HepG2 (cell line): ENCODE data around the gene NFIL3. TPM values are rescaled to one million over a fixed set of nuclear protein-coding genes. Genes with fewer than 3 reads are reported as not detected.

Experiments used
- ARNT2 ChIP-seq: sonication (generic); formaldehyde crosslinking; IDR thresholded peaks from 2 replicates; pipeline ENCODE4 v1.8.0; 2022; ENCODE audit warnings: mild to moderate bottlenecking, low read depth, missing genetic modification reagents, moderate library complexity
- ATF7 ChIP-seq, 2 experiments: fragments of 450-650 bp in 1 of 2; sonication (generic) in 1 of 2; formaldehyde crosslinking in 1 of 2; IDR thresholded peaks; 2 replicates each; pipeline versions ENCODE4 v1.4.0 to v1.6.1; 2016 to 2020; ENCODE audit warnings: antibody characterized with exemption in 1 of 2, mild to moderate bottlenecking in 1 of 2, missing genetic modification reagents in 1 of 2
- BRD4 ChIP-seq: sonication (generic); formaldehyde crosslinking; IDR thresholded peaks from 2 replicates; pipeline ENCODE4 v1.4.0; 2020; ENCODE audit warnings: missing genetic modification reagents
- CENPBD1 ChIP-seq: sonication (generic); formaldehyde crosslinking; IDR thresholded peaks from 2 replicates; pipeline ENCODE4 v1.8.0; 2022; ENCODE audit warnings: missing genetic modification reagents, low read depth, mild to moderate bottlenecking, borderline replicate concordance
- DNMT1 ChIP-seq: sonication (generic); formaldehyde crosslinking; IDR thresholded peaks from 2 replicates; pipeline ENCODE4 v1.5.1; 2020; ENCODE audit warnings: mild to moderate bottlenecking, missing genetic modification reagents
- GPBP1L1 ChIP-seq: sonication (generic); formaldehyde crosslinking; IDR thresholded peaks from 2 replicates; pipeline ENCODE4 v1.5.0; 2020; ENCODE audit warnings: mild to moderate bottlenecking, missing genetic modification reagents
- GTF3A ChIP-seq: sonication (generic); formaldehyde crosslinking; conservative IDR thresholded peaks from 2 replicates; pipeline ENCODE4 v1.4.0; 2020; ENCODE audit warnings: mild to moderate bottlenecking, missing genetic modification reagents
- HOXA5 ChIP-seq: sonication (generic); formaldehyde crosslinking; IDR thresholded peaks from 2 replicates; pipeline ENCODE4 v1.4.0; 2020; ENCODE audit warnings: missing genetic modification reagents
- MAFK ChIP-seq, 2 experiments: IDR thresholded peaks in 1 of 2; conservative IDR thresholded peaks in 1 of 2; 2 replicates each; pipeline ENCODE4 v1.6.1; 2011; ENCODE audit warnings: improper control_type of control experiment in 2 of 2, low read length in 2 of 2
- NONO ChIP-seq, 2 experiments: fragments of 450-650 bp in 1 of 2; sonication (generic) in 1 of 2; formaldehyde crosslinking in 1 of 2; IDR thresholded peaks in 1 of 2; conservative IDR thresholded peaks in 1 of 2; 2 replicates each; pipeline versions ENCODE4 v1.6.1 to v1.8.0; 2017 to 2022; ENCODE audit warnings: mild to moderate bottlenecking in 1 of 2, missing genetic modification reagents in 1 of 2, moderate library complexity in 1 of 2
- PAX8 ChIP-seq: sonication (generic); formaldehyde crosslinking; IDR thresholded peaks from 2 replicates; pipeline ENCODE4 v1.8.0; 2022; ENCODE audit warnings: mild to moderate bottlenecking, missing genetic modification reagents, borderline replicate concordance
- RARG ChIP-seq: sonication (generic); formaldehyde crosslinking; IDR thresholded peaks from 2 replicates; pipeline ENCODE4 v1.4.0; 2020; ENCODE audit warnings: low read depth, mild to moderate bottlenecking, missing genetic modification reagents
- SYNCRIP ChIP-seq: fragments of 200-400 bp; formaldehyde crosslinking; IDR thresholded peaks from 2 replicates; pipeline ENCODE4 v1.6.1; 2018; ENCODE audit warnings: mild to moderate bottlenecking, low read depth, low read length; ENCODE audit not compliant: insufficient read depth
- TBL1XR1 ChIP-seq: fragments of 150-350 bp; IDR thresholded peaks from 2 replicates; pipeline ENCODE4 v1.6.1; 2014; ENCODE audit warnings: borderline replicate concordance, low read length; ENCODE audit not compliant: partially characterized antibody
- TCF12 ChIP-seq, 2 experiments: fragments of 450-650 bp in 1 of 2; sonication (generic) in 1 of 2; formaldehyde crosslinking in 1 of 2; IDR thresholded peaks; 2 replicates each; pipeline versions ENCODE4 v1.6.1 to v1.8.0; 2017 to 2022; ENCODE audit warnings: antibody characterized with exemption in 1 of 2, mild to moderate bottlenecking in 1 of 2, missing genetic modification reagents in 1 of 2, moderate library complexity in 1 of 2
- ZFX ChIP-seq: sonication (generic); formaldehyde crosslinking; IDR thresholded peaks from 2 replicates; pipeline ENCODE4 v1.4.0; 2020; ENCODE audit warnings: mild to moderate bottlenecking, low read depth, missing genetic modification reagents, moderate library complexity
- ZNF33A ChIP-seq: sonication (generic); formaldehyde crosslinking; IDR thresholded peaks from 2 replicates; pipeline ENCODE4 v1.5.1; 2020; ENCODE audit warnings: missing genetic modification reagents, mild to moderate bottlenecking, moderate library complexity, borderline replicate concordance
- ZNF513 ChIP-seq: sonication (generic); formaldehyde crosslinking; conservative IDR thresholded peaks from 2 replicates; pipeline ENCODE4 v1.5.0; 2020; ENCODE audit warnings: missing genetic modification reagents
- ZNF558 ChIP-seq: sonication (generic); formaldehyde crosslinking; IDR thresholded peaks from 2 replicates; pipeline ENCODE4 v1.9.0; 2022; ENCODE audit warnings: mild to moderate bottlenecking, missing genetic modification reagents, borderline replicate concordance
- ZNF567 ChIP-seq: sonication (generic); formaldehyde crosslinking; IDR thresholded peaks from 2 replicates; pipeline ENCODE4 v1.8.1; 2023; ENCODE audit warnings: mild to moderate bottlenecking, missing genetic modification reagents, borderline replicate concordance
- ZNF614 ChIP-seq: IDR thresholded peaks from 2 replicates; pipeline ENCODE4 v1.6.1; 2018; ENCODE audit warnings: missing biosample characterization, missing genetic modification reagents, inconsistent platforms, borderline replicate concordance
- ZNF7 ChIP-seq: IDR thresholded peaks from 2 replicates; pipeline ENCODE4 v1.6.1; 2016; ENCODE audit warnings: missing biosample characterization, missing genetic modification reagents
- polyA plus RNA-seq, 8 experiments: library from polyadenylated mRNA; depleted of rRNA in 3 of 8; stranded (reverse) in 7 of 8; unstranded in 1 of 8; fragments of >200 nt; fragmentation: Illumina TruSeq in 4 of 8; extraction: Trizol in 4 of 8; gene quantifications; 2 replicates each; pipeline versions ENCODE4 v1.2.1 to v1.2.3, GENCODE V29; 2011 to 2016; ENCODE audit warnings: low read depth in 4 of 8, missing spikeins in 1 of 8, mixed read lengths in 1 of 8; ENCODE audit not compliant: insufficient read depth in 1 of 8
- total RNA-seq, 5 experiments: library from RNA; depleted of rRNA; stranded (reverse); fragments of >200 nt; fragmentation: Illumina TruSeq; extraction: Trizol; gene quantifications; 2 replicates each; pipeline ENCODE4 v1.2.3, GENCODE V29; 2016; ENCODE audit warnings: low read depth in 1 of 5
- TF ChIP-seq, protein P1 (sequence below): sonication (generic); formaldehyde crosslinking; IDR thresholded peaks from 2 replicates; pipeline ENCODE4 v1.5.0; 2020; ENCODE audit warnings: mild to moderate bottlenecking, missing genetic modification reagents, moderate library complexity

The NFIL3 gene
- total and polyA plus RNA-seq, 2 of the 13 experiments (the other 11 are each of a cell fraction or from before 2014, with no cell fraction given): 46.6 to 54.2 TPM

DNA sequence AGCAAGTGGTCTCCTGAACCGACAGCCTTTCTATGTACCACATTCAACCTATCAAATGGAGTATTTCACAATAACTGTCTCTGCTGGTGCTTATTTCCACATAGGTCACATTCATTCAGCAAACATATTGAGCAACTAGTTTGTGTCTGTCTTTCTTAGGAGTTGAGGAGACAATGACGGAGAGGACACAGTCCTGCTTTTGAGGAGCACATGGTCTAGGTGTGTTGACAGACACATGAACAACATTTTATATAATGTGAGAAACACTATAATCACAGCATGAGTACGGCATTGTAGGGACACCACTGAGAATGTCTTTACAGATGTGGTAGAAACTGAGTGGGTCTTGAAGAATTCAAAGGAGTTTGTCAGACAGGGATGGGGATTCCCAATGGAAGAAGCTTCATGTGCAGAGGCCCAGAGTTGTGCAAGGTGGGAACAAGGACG, 28.5 kb downstream of the NFIL3 start (continued):
- TF ChIP-seq MAFK (conservative IDR thresholded peaks at IDR 0.05 in 1 of 2, IDR thresholded peaks at IDR 0.05 in 1 of 2; ENCODE audit: low read length in 2 of 2) (no peak), ZNF614 (CRISPR knock-in tag) (peak; percentile 95), RARG (no peak), ZNF567 (CRISPR knock-in tag) (no peak), GPBP1L1 (CRISPR knock-in tag) (no peak), SYNCRIP (no peak), CENPBD1 (CRISPR knock-in tag) (no peak), ZNF7 (CRISPR knock-in tag) (no peak), BRD4 (CRISPR knock-in tag) (no peak), ZFX (CRISPR knock-in tag) (no peak), ZNF513 (CRISPR knock-in tag) (no peak), ATF7 (IDR thresholded peaks at IDR 0.05) (no peak), ATF7 (CRISPR knock-in tag; IDR thresholded peaks at IDR 0.05) (no peak; the same call in 1 of the 2 replicates), ZNF558 (CRISPR knock-in tag) (no peak), TBL1XR1 (peak; percentile 88), TCF12 (IDR thresholded peaks at IDR 0.05) (no peak), TCF12 (CRISPR knock-in tag; IDR thresholded peaks at IDR 0.05) (no peak), HOXA5 (CRISPR knock-in tag) (peak; percentile 79), NONO (IDR thresholded peaks at IDR 0.05) (no peak), NONO (CRISPR knock-in tag; conservative IDR thresholded peaks at IDR 0.05) (peak; percentile 56; the same call in 1 of the 2 replicates), ARNT2 (CRISPR knock-in tag) (0 out of 2 replicates have a peak, but pooled peaks have one; percentile 58), DNMT1 (CRISPR knock-in tag) (no peak), GTF3A (CRISPR knock-in tag) (no peak), PAX8 (CRISPR knock-in tag) (no peak), ZNF33A (CRISPR knock-in tag) (no peak)
- TF ChIP-seq, protein P1, sequence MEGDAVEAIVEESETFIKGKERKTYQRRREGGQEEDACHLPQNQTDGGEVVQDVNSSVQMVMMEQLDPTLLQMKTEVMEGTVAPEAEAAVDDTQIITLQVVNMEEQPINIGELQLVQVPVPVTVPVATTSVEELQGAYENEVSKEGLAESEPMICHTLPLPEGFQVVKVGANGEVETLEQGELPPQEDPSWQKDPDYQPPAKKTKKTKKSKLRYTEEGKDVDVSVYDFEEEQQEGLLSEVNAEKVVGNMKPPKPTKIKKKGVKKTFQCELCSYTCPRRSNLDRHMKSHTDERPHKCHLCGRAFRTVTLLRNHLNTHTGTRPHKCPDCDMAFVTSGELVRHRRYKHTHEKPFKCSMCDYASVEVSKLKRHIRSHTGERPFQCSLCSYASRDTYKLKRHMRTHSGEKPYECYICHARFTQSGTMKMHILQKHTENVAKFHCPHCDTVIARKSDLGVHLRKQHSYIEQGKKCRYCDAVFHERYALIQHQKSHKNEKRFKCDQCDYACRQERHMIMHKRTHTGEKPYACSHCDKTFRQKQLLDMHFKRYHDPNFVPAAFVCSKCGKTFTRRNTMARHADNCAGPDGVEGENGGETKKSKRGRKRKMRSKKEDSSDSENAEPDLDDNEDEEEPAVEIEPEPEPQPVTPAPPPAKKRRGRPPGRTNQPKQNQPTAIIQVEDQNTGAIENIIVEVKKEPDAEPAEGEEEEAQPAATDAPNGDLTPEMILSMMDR (CRISPR knock-in tag): no peak
